ENCODE data around the gene RMND5A.

- TF ChIP-seq GFI1B (tag by site-specific recombination; IDR thresholded peaks at IDR 0.05) (no peak), ZNF140 (tag by site-specific recombination; IDR thresholded peaks at IDR 0.05) (no peak)
Observed at GRCh38 chr2:86790134-86790675, 70.1 kb downstream of the RMND5A start.
